B cell (primary cell): ENCODE results near the gene FADD. TPM values are rescaled to one million over a fixed set of nuclear protein-coding genes. Genes with fewer than 3 reads are reported as not detected.

Source experiments
- ATAC-seq: fragments of 200-7000 bp; cut with Tn5 transposase; one replicate; pipeline ENCODE4 v1.10.0; 2021; ENCODE audit warnings: low read depth, mild to moderate bottlenecking, moderate number of reproducible peaks, moderate library complexity
- CTCF ChIA-PET: fragments of 350-600 bp; sonication (Branson Sonifier 250); formaldehyde crosslinking; loops from one replicate; lab custom pipeline; 2021; ENCODE audit warnings: antibody characterized with exemption, inconsistent platforms; lab: Charles Lee
- POLR2A ChIA-PET: fragments of 350-600 bp; sonication (Branson Sonifier 250); formaldehyde crosslinking; loops from one replicate; lab custom pipeline; 2021; ENCODE audit warnings: antibody characterized with exemption; lab: Charles Lee
- DNase-seq: peaks from one replicate; pipeline ENCODE4 v3.0.0; 2013
- H2AFZ ChIP-seq: 2 replicates; pipeline ENCODE4 v1.6.1; 2012; ENCODE audit warnings: mild to moderate bottlenecking, low read depth, low read length; ENCODE audit not compliant: insufficient read depth, poor library complexity, severe bottlenecking
- H3K27ac ChIP-seq, 2 donors: 1 replicate in 1 of 2; 2 replicates in 1 of 2; pipeline ENCODE4 v1.5.1; 2012 to 2013; ENCODE audit warnings: low read length in 2 of 2, mild to moderate bottlenecking in 2 of 2, moderate library complexity in 1 of 2
- H3K27me3 ChIP-seq, 4 experiments: fragments of 200-600 bp in 1 of 4; sonication (generic) in 1 of 4; replicated peaks in 1 of 4; 1 replicate in 2 of 4; 2 replicates in 2 of 4; pipeline versions ENCODE4 v1.6.1 to v1.7.0; 2013 to 2016; ENCODE audit warnings: low read length in 3 of 4, mild to moderate bottlenecking in 2 of 4, mixed read lengths in 1 of 4, moderate library complexity in 1 of 4; ENCODE audit not compliant: insufficient read depth in 4 of 4, control insufficient read depth in 3 of 4; ENCODE audit errors: control extremely low read depth in 1 of 4
- H3K36me3 ChIP-seq, 2 experiments: replicated peaks in 1 of 2; 1 replicate in 1 of 2; 2 replicates in 1 of 2; pipeline versions ENCODE4 v1.6.1 to v1.7.1; 2013; ENCODE audit warnings: low read length in 1 of 2; ENCODE audit not compliant: insufficient read depth in 2 of 2, control insufficient read depth in 1 of 2; ENCODE audit errors: control extremely low read depth in 1 of 2, extremely low read depth in 1 of 2
- H3K4me1 ChIP-seq, 2 donors: fragments of 200-600 bp in 1 of 2; sonication (generic) in 1 of 2; 1 replicate in 1 of 2; 2 replicates in 1 of 2; pipeline versions ENCODE4 v1.5.1 to v1.6.1; 2013 to 2017; ENCODE audit warnings: low read length in 2 of 2; ENCODE audit not compliant: control insufficient read depth in 2 of 2, insufficient read depth in 2 of 2
- H3K4me2 ChIP-seq: replicated peaks from 2 replicates; pipeline ENCODE3; 2012; ENCODE audit warnings: mild to moderate bottlenecking, low read depth, low read length; ENCODE audit not compliant: poor library complexity, severe bottlenecking
- H3K4me3 ChIP-seq, 5 experiments: fragments of 200-600 bp in 1 of 5; sonication (generic) in 1 of 5; 1 replicate in 3 of 5; 2 replicates in 2 of 5; pipeline versions ENCODE4 v1.5.1 to v1.7.0; 2011 to 2016; ENCODE audit warnings: low read length in 4 of 5, mild to moderate bottlenecking in 4 of 5, low read depth in 2 of 5, control low read depth in 1 of 5, moderate library complexity in 1 of 5; ENCODE audit not compliant: insufficient read depth in 1 of 5; ENCODE audit errors: control extremely low read depth in 1 of 5, extremely low read depth in 1 of 5
- H3K79me2 ChIP-seq: fragments of 200-600 bp; sonication (generic); one replicate; pipeline ENCODE4 v1.6.0; 2016; ENCODE audit warnings: low read length; ENCODE audit not compliant: control insufficient read depth, insufficient read depth
- H3K9ac ChIP-seq: fragments of 200-600 bp; sonication (generic); 2 replicates; pipeline ENCODE4 v1.6.1; 2017; ENCODE audit warnings: mild to moderate bottlenecking, low read length, moderate library complexity
- H3K9me3 ChIP-seq, 3 donors: one replicate each; pipeline versions ENCODE4 v1.6.1 to v1.7.1; 2013; ENCODE audit warnings: low read length in 2 of 3; ENCODE audit not compliant: control insufficient read depth in 2 of 3, insufficient read depth in 1 of 3; ENCODE audit errors: control extremely low read depth in 1 of 3
- H4K20me1 ChIP-seq: 2 replicates; pipeline ENCODE4 v1.6.0; 2012; ENCODE audit warnings: mild to moderate bottlenecking, low read length; ENCODE audit not compliant: insufficient read depth, control insufficient read depth, poor library complexity, severe bottlenecking
- H3K27ac Mint-ChIP-seq: one replicate; pipeline ENCODE4 v1.8.0; 2021; ENCODE audit warnings: mixed read lengths
- H3K27me3 Mint-ChIP-seq: one replicate; pipeline ENCODE4 v1.8.0; 2021; ENCODE audit warnings: mixed read lengths
- H3K4me1 Mint-ChIP-seq: one replicate; pipeline ENCODE4 v1.8.0; 2021; ENCODE audit warnings: mixed read lengths
- H3K4me3 Mint-ChIP-seq: one replicate; pipeline ENCODE4 v1.8.0; 2021; ENCODE audit warnings: mixed read lengths
- H3K9me3 Mint-ChIP-seq: one replicate; pipeline ENCODE4 v1.8.0; 2022; ENCODE audit warnings: mixed read lengths; ENCODE audit not compliant: insufficient read depth
- EZH2 ChIP-seq: IDR thresholded peaks from 2 replicates; pipeline ENCODE4 v1.6.1; 2012; ENCODE audit warnings: borderline replicate concordance, low read depth, mild to moderate bottlenecking, moderate library complexity, low read length; ENCODE audit not compliant: insufficient read depth, poor library complexity, severe bottlenecking
- WGBS: methylation state at CpG from one replicate; pipeline ENCODE4 v1.1.5; 2013; ENCODE audit warnings: missing lambda C conversion rate; ENCODE audit not compliant: insufficient coverage; 5-methylcytosine and 5-hydroxymethylcytosine counted together
- intact Hi-C: fragments of 100-400 bp; cut with micrococcal nuclease; formaldehyde crosslinking; loops from one replicate; pipeline ENCODE4 v1.10.0; 2022
- polyA plus RNA-seq: library from polyadenylated mRNA; depleted of rRNA; stranded (reverse); fragments of >200 nt; gene quantifications from 2 replicates; pipeline ENCODE4 v1.2.3, GENCODE V29; 2012
- total RNA-seq, 2 donors: library from RNA; stranded (reverse); fragments of 120-200 nt in 1 of 2; gene quantifications; 1 replicate in 1 of 2; 2 replicates in 1 of 2; pipeline versions ENCODE4 v1.2.3 to v1.2.4, GENCODE V29; 2013 to 2022
- TF ChIP-seq, protein P1 (sequence below): fragments of 200-600 bp; IDR thresholded peaks from one replicate; pipeline ENCODE4 v1.8.0; 2022; ENCODE audit warnings: antibody characterized with exemption, mild to moderate bottlenecking

The FADD gene
- total and polyA plus RNA-seq, 2 donors (not counting 1 experiment from before 2014, with no cell fraction given), result 5.4 to 26.6 TPM

DNA sequence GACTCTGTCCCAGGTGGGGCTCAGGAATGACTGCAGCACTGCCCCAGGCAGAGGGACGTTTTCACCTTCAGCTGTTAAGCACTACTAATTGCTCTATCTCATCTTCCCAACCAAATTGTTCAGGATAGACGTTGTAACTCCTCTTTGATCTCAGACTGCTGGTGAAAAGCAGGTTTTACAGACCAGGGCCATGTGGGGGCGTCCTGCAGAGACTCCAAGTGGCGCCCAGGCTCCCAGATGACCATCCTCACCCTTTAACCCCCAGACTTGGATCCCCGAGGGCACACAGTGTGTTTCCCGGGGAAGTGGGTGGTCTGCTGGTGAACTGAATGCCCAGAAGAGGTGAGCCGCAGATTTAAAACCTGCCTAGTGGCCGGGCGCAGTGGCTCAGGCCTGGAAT, 23.9 kb downstream of the FADD start:
- H3K27me3 Mint-ChIP-seq, result peaks cover 6% of the 10 kb centered on the region
- no peak for TF ChIP-seq EZH2
- TF ChIP-seq, protein P1, sequence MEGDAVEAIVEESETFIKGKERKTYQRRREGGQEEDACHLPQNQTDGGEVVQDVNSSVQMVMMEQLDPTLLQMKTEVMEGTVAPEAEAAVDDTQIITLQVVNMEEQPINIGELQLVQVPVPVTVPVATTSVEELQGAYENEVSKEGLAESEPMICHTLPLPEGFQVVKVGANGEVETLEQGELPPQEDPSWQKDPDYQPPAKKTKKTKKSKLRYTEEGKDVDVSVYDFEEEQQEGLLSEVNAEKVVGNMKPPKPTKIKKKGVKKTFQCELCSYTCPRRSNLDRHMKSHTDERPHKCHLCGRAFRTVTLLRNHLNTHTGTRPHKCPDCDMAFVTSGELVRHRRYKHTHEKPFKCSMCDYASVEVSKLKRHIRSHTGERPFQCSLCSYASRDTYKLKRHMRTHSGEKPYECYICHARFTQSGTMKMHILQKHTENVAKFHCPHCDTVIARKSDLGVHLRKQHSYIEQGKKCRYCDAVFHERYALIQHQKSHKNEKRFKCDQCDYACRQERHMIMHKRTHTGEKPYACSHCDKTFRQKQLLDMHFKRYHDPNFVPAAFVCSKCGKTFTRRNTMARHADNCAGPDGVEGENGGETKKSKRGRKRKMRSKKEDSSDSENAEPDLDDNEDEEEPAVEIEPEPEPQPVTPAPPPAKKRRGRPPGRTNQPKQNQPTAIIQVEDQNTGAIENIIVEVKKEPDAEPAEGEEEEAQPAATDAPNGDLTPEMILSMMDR, result no peak
- Histone ChIP-seq H3K79me2 (no peaks in the 10 kb centered on the region), H3K9me3 (no peaks in the 10 kb centered on the region), H2AFZ (no peak overlapping the region), H3K9ac (no peak overlapping the region), H3K4me2 (no peak overlapping the region), H4K20me1 (no peaks in the 10 kb centered on the region), H3K4me3 (no peak overlapping the region), H3K4me1 (no peaks in the 10 kb centered on the region), H3K36me3 (no peaks in the 10 kb centered on the region), H3K27ac (no peak overlapping the region), H3K27me3 (no peaks in the 10 kb centered on the region)
- no peaks in the 10 kb centered on the region for H3K4me1 Mint-ChIP-seq
- DNase-seq, result no peak
- intact Hi-C loops, result no loop called here
- 83% methylated on average over 8 of the region's 9 CpGs for WGBS
- ChIA-PET CTCF (no interaction called here), POLR2A (no interaction called here)
- no peaks in the 10 kb centered on the region for H3K9me3 Mint-ChIP-seq
- no peak for ATAC-seq
- H3K4me3 Mint-ChIP-seq, result no peak overlapping the region
- H3K27ac Mint-ChIP-seq, result no peak overlapping the region

DNA sequence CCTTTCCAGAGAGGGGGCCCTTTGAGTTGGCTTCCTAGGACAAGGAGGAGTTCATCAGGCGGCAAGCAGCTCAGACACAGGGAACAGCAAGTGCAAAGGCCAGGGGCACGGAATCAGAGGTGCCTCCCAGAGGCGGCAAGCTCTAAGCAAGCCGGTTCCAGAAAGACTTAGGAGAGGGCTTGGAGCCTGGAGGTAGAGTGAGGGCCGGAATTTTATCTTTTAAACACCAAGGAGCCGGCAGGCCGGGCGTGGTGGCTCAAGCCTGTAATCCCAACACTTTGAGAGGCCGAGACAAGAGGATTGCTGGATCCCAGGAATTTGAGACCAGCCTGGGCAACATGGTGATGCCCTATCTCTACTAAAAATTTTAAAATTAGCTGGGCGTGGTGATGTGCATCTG, 26.6 kb downstream of the FADD start:
- no peaks in the 10 kb centered on the region for H3K4me1 ChIP-seq
- H2AFZ ChIP-seq, result no peak overlapping the region
- no peak overlapping the region for H3K4me3 Mint-ChIP-seq
- peaks cover 0 to 3% (median 0%) of the 10 kb centered on the region in 3 donors for H3K9me3 ChIP-seq
- no peak overlapping the region for H3K4me3 ChIP-seq
- no peaks in the 10 kb centered on the region for H3K9me3 Mint-ChIP-seq
- 94% methylated on average over 10 of the region's 10 CpGs for WGBS
- H4K20me1 ChIP-seq, result no peaks in the 10 kb centered on the region
- no peak overlapping the region for H3K4me2 ChIP-seq
- H3K4me1 Mint-ChIP-seq, result no peaks in the 10 kb centered on the region
- TF ChIP-seq, protein P1, result no peak
- TF ChIP-seq EZH2, result no peak
- ChIA-PET CTCF (no interaction called here), POLR2A (no interaction called here)
- intact Hi-C loops, result no loop called here
- ATAC-seq (no peak), DNase-seq (no peak)
- H3K27me3 Mint-ChIP-seq, result peaks cover 11% of the 10 kb centered on the region
- no peaks in the 10 kb centered on the region for H3K27me3 ChIP-seq
- no peaks in the 10 kb centered on the region for H3K36me3 ChIP-seq
- H3K27ac Mint-ChIP-seq, result no peak overlapping the region
- no peak overlapping the region for H3K9ac ChIP-seq
- H3K79me2 ChIP-seq, result no peaks in the 10 kb centered on the region
- no peak overlapping the region for H3K27ac ChIP-seq
